AG04449 (cell line): Measurements from ENCODE around the gene MKKS.

Experiments
- CTCF ChIA-PET: fragments of 350-600 bp; formaldehyde crosslinking; extraction: SDS; loops from one replicate; lab custom pipeline; 2021; ENCODE audit warnings: antibody characterized with exemption; lab: Yijun Ruan, JAX
- POLR2A ChIA-PET: fragments of 400-600, 350-600 bp; formaldehyde crosslinking; extraction: SDS; loops from one replicate; lab custom pipeline; 2020; ENCODE audit warnings: antibody characterized with exemption, inconsistent platforms; lab: Yijun Ruan, JAX
- DNase-seq: peaks from one replicate; pipeline ENCODE4 v3.0.0-alpha.2; 2010; ENCODE audit warnings: low read depth, low spot score
- H3K4me3 ChIP-seq: 2 replicates; pipeline ENCODE4 v1.5.1; 2011; ENCODE audit warnings: low read depth, mild to moderate bottlenecking, control low read depth, low read length
- TF ChIP-seq, protein P1 (sequence below): IDR thresholded peaks from one replicate; pipeline ENCODE4 v1.5.1; 2011; ENCODE audit warnings: mild to moderate bottlenecking, moderate library complexity, low read length, control low read depth, inconsistent platforms; ENCODE audit not compliant: insufficient read depth; ENCODE audit errors: missing control alignments

MKKS gene

GRCh38 chr20:10367943-10368701 is 65.9 kb downstream of the MKKS start:
- POLR2A ChIA-PET: no interaction called here
- CTCF ChIA-PET: interaction anchor here (1.1 kb wide), 1 partner anchor 10 kb away, joined by 4 read pairs; no protein-coding TSS in a partner anchor

GRCh38 chr20:10367693-10367942 is 66.4 kb downstream of the MKKS start:
- TF ChIP-seq, protein P1, sequence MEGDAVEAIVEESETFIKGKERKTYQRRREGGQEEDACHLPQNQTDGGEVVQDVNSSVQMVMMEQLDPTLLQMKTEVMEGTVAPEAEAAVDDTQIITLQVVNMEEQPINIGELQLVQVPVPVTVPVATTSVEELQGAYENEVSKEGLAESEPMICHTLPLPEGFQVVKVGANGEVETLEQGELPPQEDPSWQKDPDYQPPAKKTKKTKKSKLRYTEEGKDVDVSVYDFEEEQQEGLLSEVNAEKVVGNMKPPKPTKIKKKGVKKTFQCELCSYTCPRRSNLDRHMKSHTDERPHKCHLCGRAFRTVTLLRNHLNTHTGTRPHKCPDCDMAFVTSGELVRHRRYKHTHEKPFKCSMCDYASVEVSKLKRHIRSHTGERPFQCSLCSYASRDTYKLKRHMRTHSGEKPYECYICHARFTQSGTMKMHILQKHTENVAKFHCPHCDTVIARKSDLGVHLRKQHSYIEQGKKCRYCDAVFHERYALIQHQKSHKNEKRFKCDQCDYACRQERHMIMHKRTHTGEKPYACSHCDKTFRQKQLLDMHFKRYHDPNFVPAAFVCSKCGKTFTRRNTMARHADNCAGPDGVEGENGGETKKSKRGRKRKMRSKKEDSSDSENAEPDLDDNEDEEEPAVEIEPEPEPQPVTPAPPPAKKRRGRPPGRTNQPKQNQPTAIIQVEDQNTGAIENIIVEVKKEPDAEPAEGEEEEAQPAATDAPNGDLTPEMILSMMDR: no peak
- no peak overlapping the region for H3K4me3 ChIP-seq
- ChIA-PET CTCF (interaction anchor here (1.1 kb wide), 1 partner anchor 10 kb away, joined by 4 read pairs; no protein-coding TSS in a partner anchor), POLR2A (no interaction called here)
- no peak for DNase-seq

More at GRCh38 chr20:10367943-10368701, 65.9 kb downstream of the MKKS start:
- DNase-seq: no peak
- TF ChIP-seq, protein P1: no peak
- no peak overlapping the region for H3K4me3 ChIP-seq

DNA sequence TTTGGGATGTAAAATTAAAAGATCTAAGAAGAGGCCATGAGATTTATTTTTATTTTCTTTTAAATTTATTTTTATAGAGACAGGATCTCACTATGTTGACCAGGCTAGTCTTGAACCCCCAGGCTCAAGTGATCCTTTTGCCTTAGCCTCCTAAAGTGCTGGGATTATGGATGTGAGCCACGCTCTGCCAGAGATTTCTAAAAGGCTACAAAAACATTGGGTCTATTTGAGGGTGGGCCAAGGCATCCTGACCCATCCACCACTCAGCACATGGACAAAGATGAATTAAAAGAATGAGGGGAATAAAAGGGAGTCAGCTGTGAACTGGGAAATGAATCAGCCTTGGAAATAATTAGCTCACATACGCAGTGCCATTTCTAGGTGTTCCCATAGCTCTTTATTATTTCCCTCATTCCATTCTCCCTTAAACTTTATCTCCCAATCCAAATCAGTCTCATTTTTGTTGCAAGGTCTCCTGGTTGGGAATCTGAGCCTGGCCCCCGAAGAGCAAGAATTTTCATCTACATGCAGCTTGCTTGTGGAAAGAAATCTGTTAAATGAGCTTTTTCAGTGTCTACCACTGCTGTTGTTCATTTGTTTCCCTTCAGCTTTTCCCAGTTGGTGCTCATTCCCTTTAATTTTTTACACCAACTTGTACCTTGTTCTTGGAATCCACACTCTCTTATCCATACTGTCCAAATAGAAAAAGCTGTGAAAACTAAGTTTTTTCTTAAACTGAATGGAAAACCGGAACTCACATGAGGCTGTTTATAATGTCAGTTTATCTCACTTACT is 66.9 kb downstream of the MKKS start:
- no peak for DNase-seq
- ChIA-PET CTCF (interaction anchor here (1.1 kb wide), 1 partner anchor 9 kb away, joined by 4 read pairs; no protein-coding TSS in a partner anchor), POLR2A (no interaction called here)
- TF ChIP-seq, protein P1: no peak
- H3K4me3 ChIP-seq: no peak overlapping the region

GRCh38 chr20:10362674-10363073 is 71.3 kb downstream of the MKKS start:
- TF ChIP-seq, protein P1: no peak
- CTCF ChIA-PET: no interaction called here
- POLR2A ChIA-PET: no interaction called here
- DNase-seq: no peak
- H3K4me3 ChIP-seq: no peak overlapping the region

GRCh38 chr20:10360878-10361277 is 73.1 kb downstream of the MKKS start:
- CTCF ChIA-PET: no interaction called here
- POLR2A ChIA-PET: no interaction called here
- no peak for DNase-seq
- H3K4me3 ChIP-seq: no peak overlapping the region
- TF ChIP-seq, protein P1: no peak

DNA sequence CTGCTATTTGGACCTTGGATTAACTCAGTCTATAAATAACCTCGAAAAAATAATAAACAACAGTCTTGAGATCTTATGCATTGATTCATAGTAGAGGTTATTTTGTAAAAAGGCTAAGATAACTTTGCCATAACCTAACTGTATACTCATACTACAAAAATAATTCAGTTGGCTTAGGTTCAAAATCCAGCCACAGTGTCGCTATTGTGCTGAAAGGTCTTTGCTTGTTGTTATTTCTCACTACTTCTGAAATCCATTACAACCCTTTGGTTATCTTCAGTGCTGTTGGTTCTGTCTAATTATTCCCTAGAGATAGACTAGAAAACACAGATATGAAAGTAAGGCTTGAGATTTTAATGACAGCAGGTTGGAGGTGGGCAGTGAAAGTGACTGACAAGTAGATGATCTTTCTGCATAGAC is 74.4 kb downstream of the MKKS start:
- H3K4me3 ChIP-seq: no peak overlapping the region
- ChIA-PET POLR2A (no interaction called here), CTCF (interaction anchor here (1.0 to 1.4 kb wide), 3 partner anchors 15 to 378 kb away, joined by 3 read pairs; no protein-coding TSS in a partner anchor)
- no peak for DNase-seq
- TF ChIP-seq, protein P1: no peak
